SH-SY5Y (cell line): ENCODE data around the gene SOCS6.

Source experiments
- GATA2 ChIP-seq: IDR thresholded peaks from 2 replicates; pipeline ENCODE4 v1.6.1; 2011; ENCODE audit warnings: mild to moderate bottlenecking, low read depth, low read length
- GATA3 ChIP-seq: IDR thresholded peaks from 2 replicates; pipeline ENCODE4 v1.6.1; 2011; ENCODE audit warnings: low read depth, mild to moderate bottlenecking, low read length, moderate library complexity

- TF ChIP-seq GATA3 (no peak), GATA2 (no peak)
Observed at GRCh38 chr18:70377857-70378701, 89.2 kb downstream of the SOCS6 start.
